GM12874 (cell line): ENCODE data around the gene TOP2B.

Source experiments
- TF ChIP-seq, protein P1 (sequence below): IDR thresholded peaks from 2 replicates; pipeline ENCODE4 v1.5.1; 2011; ENCODE audit warnings: low read depth, mild to moderate bottlenecking, control low read depth, low read length, moderate library complexity; ENCODE audit not compliant: insufficient read depth

Gene TOP2B

DNA sequence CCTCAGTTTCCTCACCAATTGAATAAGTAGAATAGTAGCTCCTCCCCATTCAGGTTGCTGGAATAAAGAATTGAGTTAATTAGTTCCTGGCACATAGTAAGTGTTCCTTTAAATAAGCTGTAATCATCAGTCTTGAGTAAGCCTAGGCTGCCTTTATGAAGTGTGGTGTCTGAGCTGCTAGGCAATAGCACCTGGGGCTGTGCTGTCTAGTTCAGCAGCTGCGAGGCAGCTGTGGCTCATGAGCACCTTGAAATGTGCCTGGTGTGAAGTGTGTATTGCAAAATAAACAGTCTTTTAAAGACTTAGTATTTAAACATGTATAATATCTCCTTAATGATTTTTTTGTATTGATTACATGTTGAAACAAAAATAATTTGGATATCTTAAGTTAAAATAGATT, 77.6 kb downstream of the TOP2B start:
- TF ChIP-seq, protein P1, sequence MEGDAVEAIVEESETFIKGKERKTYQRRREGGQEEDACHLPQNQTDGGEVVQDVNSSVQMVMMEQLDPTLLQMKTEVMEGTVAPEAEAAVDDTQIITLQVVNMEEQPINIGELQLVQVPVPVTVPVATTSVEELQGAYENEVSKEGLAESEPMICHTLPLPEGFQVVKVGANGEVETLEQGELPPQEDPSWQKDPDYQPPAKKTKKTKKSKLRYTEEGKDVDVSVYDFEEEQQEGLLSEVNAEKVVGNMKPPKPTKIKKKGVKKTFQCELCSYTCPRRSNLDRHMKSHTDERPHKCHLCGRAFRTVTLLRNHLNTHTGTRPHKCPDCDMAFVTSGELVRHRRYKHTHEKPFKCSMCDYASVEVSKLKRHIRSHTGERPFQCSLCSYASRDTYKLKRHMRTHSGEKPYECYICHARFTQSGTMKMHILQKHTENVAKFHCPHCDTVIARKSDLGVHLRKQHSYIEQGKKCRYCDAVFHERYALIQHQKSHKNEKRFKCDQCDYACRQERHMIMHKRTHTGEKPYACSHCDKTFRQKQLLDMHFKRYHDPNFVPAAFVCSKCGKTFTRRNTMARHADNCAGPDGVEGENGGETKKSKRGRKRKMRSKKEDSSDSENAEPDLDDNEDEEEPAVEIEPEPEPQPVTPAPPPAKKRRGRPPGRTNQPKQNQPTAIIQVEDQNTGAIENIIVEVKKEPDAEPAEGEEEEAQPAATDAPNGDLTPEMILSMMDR: no peak

DNA sequence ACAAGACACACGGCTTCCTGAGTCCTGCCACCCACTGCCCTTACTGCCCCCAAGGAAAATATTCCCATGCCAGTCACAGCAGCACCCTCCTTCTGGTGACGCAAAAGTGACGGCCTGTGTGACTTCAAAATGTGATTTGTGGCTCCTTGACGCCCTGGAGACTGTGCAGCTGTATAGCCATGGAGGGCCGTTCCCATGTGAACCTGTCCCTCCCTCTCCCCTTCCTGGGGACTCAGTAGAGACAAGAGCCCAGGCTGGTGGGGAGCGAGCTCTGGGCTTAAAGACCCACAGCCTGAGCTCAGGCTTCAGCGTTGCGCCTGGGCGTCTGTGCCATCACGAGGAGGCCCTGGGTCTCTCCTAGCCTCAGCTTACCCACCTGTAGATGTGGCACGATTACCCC, 78.2 kb downstream of the TOP2B start:
- TF ChIP-seq, protein P1: no peak

DNA sequence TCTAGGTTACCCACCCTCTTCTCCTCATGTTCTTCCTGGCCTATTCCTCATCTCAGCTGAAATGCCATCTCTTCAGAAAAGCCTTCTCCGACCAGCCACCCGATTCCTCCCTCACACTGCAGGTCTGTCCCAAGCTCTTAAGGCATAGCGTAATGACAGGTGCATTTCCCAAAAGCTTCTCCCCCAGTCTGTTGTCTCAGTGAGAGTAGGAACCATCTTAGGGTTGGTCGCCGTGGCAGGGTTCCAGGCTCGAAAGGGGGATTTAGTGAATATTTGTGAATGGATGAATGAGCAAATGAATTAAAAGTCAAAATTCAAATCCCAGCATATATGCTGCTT, 78.6 kb downstream of the TOP2B start:
- TF ChIP-seq, protein P1: no peak

DNA sequence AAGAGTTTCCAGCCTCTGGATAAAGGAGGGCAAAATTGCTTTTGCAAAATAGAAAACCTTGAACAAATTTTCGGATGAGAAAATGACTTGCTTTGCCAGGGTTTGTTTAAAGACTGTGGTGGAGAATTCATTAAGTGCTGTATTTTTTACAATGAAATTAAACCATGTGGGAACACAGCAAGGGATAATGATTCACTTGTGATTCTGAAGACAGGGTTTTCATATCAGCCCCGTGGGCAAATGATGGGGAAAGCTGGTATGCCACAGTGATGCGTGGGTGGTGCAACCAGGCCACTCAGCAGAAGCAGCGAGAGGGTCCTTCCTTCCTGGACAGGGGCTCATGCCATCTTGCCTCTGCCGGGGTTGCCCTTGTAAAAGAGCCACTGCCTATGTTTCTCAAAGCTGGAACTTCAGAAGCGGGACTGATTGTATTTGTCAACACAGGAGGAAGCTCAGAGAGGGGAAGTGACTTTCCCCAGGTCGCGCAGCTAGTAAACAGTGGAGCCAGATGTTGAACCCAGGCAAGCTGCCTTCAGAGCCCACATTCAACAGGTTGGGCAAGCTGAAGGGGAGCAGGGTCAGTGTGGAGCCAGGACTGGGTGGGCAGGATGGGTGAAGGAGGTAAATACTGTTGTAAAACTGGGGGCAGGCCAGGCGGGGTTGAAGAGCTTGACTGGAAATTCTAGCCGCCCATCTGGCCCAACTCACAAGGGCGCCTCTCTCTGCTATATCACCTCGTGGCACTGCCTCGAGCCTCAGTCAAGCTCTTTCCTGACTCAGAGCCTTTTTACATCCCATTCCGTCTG, 79.1 kb downstream of the TOP2B start:
- TF ChIP-seq, protein P1: no peak

DNA sequence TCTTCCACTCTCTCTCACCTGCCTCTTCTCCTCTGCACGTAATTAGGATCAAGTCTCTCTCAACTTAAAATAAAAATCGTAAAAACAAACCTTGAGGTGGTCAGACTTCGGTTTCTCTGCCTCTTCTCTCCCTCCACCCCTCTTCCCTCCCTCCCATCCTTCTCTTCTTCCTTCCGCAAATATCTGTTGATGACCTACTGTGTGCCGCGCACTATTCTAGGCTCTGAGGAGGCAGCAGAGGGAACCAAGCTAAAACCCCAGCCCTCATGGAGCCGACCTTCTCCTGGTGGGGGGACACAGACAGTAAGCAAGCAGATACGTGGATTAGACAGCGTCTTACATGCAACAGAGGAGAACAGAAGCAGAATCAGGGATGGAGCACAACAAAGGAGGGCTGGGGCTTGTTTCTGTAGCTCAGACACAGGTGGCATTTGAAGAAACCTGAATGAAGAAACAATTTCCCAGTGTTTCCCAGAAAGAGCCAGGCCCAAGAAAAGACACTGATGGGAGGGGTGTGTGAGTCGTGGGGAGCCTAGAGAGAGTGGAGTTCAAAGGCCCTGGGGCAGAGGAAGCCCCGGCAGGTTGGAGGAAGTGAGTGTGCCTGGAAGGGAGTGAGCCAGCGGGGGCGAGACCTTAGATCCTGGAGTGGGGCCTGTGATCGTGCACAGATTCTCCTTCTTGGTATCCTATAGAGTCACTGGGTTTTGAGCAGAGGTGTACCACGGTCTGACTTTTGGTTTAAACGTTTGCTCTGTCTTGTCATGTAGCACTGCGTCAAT, 80.5 kb downstream of the TOP2B start:
- TF ChIP-seq, protein P1: no peak

DNA sequence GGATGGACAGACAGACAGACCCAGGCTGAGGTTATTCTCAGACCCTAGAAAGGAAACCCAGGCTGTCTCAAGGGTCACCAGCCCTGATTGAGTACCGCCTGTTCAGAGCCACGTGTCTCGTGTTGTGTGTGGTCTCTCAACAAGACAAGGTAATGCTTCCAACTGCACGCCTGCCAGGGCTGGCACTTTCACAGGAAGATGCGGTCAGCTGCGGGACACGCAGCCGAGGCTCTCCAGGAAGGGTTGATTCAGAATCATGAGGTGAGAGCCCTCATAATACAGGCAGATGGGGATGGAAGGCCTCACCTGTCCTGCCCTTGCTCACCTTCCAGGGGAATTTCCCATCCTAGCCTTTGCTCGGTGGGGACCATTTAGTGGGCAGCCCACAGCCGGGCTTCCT, 81.4 kb downstream of the TOP2B start:
- TF ChIP-seq, protein P1: no peak

DNA sequence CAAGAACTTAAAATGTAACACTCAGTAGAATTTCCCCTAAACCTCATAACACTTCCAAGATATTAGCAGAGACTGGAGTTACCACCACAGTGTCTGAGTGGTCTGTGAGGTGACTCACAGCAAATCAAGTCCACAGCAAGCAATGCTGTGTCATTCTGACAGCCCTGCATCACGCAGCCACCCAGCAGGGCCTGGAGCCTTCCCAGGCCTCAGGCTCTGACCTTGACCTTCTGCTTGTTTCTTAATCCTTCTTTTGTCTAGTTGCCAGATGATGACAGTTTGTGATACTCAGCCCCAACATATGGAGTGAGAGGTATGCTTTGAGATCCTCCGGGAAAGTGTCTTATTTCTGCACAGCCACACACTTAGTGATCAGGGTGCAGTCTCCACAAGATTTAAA, 82.5 kb downstream of the TOP2B start:
- TF ChIP-seq, protein P1: no peak
